ENCODE data around the gene DHCR7. TPM values are rescaled to one million over a fixed set of nuclear protein-coding genes. Genes with fewer than 3 reads are reported as not detected.

DHCR7 gene
- total RNA-seq, 6 donors from 2014 or later: 5.2 to 96.1 (median 66.4) TPM

- WGBS, 2 donors: 86 to 87% methylated on average over 9 of the region's 9 CpGs
- no peak for TF ChIP-seq CTCF (IDR thresholded peaks at IDR 0.05)
- TF ChIP-seq POLR2AphosphoS5 (IDR thresholded peaks at IDR 0.05): no peak
- no peak for TF ChIP-seq EP300 (IDR thresholded peaks at IDR 0.05)
- no peak overlapping the region for H3K27ac ChIP-seq
- no peak for DNase-seq
- H3K4me1 ChIP-seq: no peaks in the 10 kb centered on the region
- H3K36me3 ChIP-seq: peaks cover 14 to 83% (median 68%) of the 10 kb centered on the region in 4 donors
- no peaks in the 10 kb centered on the region for H3K9me3 ChIP-seq
- no peaks in the 10 kb centered on the region for H3K27me3 ChIP-seq
- ATAC-seq (ENCODE audit: low FRiP score in 2 of 2): no peak
- no peak overlapping the region for H3K4me3 ChIP-seq
Observed at GRCh38 chr11:71461696-71462095, 13.5 kb upstream of the DHCR7 start.

- WGBS, 2 donors: 62 to 69% methylated on average over 11 of the region's 11 CpGs
- Histone ChIP-seq H3K36me3 (peaks cover 24 to 93% (median 75%) of the 10 kb centered on the region in 4 donors), H3K27me3 (no peaks in the 10 kb centered on the region), H3K9me3 (no peaks in the 10 kb centered on the region), H3K4me3 (no peak overlapping the region), H3K27ac (no peak overlapping the region), H3K4me1 (peaks cover 0 to 4% (median under 1%) of the 10 kb centered on the region in 4 donors)
- DNase-seq (no peak), ATAC-seq (ENCODE audit: low FRiP score in 2 of 2) (no peak)
- TF ChIP-seq POLR2AphosphoS5 (IDR thresholded peaks at IDR 0.05): no peak
- TF ChIP-seq EP300 (IDR thresholded peaks at IDR 0.05): no peak
- TF ChIP-seq CTCF (IDR thresholded peaks at IDR 0.05): no peak
- no peak for TF ChIP-seq POLR2A (IDR thresholded peaks at IDR 0.05)
Observed at GRCh38 chr11:71459767-71460320, 11.7 kb upstream of the DHCR7 start.

- ATAC-seq (ENCODE audit: low FRiP score in 2 of 2): no peak
- TF ChIP-seq POLR2A (IDR thresholded peaks at IDR 0.05): no peak
- no peak for TF ChIP-seq EP300 (IDR thresholded peaks at IDR 0.05)
- TF ChIP-seq CTCF (IDR thresholded peaks at IDR 0.05): no peak
- peaks cover 24 to 91% (median 75%) of the 10 kb centered on the region in 4 donors for H3K36me3 ChIP-seq
- peaks cover 3 to 10% (median 7%) of the 10 kb centered on the region in 4 donors for H3K4me1 ChIP-seq
- no peaks in the 10 kb centered on the region for H3K9me3 ChIP-seq
- no peak overlapping the region for H3K27ac ChIP-seq
- no peak overlapping the region for H3K4me3 ChIP-seq
- WGBS, 2 donors: 92% methylated on average over 14 to 20 of the region's 23 CpGs
- H3K27me3 ChIP-seq: no peaks in the 10 kb centered on the region
- DNase-seq: no peak
Observed at GRCh38 chr11:71459076-71459766, 11.0 kb upstream of the DHCR7 start.

- WGBS, 2 donors: 92 to 95% methylated on average over 10 to 25 of the region's 26 CpGs
- Histone ChIP-seq H3K27me3 (no peaks in the 10 kb centered on the region), H3K4me1 (peaks cover 10 to 18% (median 14%) of the 10 kb centered on the region in 4 donors), H3K9me3 (no peaks in the 10 kb centered on the region), H3K27ac (no peak overlapping the region), H3K36me3 (peaks cover 24 to 83% (median 70%) of the 10 kb centered on the region in 4 donors), H3K4me3 (no peak overlapping the region)
- TF ChIP-seq POLR2AphosphoS5 (IDR thresholded peaks at IDR 0.05) (no peak), EP300 (IDR thresholded peaks at IDR 0.05) (no peak), POLR2A (IDR thresholded peaks at IDR 0.05) (no peak), CTCF (IDR thresholded peaks at IDR 0.05) (no peak)
- DNase-seq (no peak), ATAC-seq (ENCODE audit: low FRiP score in 2 of 2) (no peak)
Observed at GRCh38 chr11:71458146-71459070, 10.2 kb upstream of the DHCR7 start.

Measured in upper lobe of left lung (tissue), 6 donors.